NCI-H2227 (cell line): ENCODE measurements around the gene PCDHGA3.
"Not testable (repeated sequence)": the region's sequence is repeated elsewhere in the genome, so short reads cannot be mapped to it uniquely, and the experiment has no call there.

Source experiments
- DNase-seq: peaks from one replicate; lab custom pipeline; 2025; ENCODE audit not compliant: unreplicated experiment; lab: John Stamatoyannopoulos, UW

Gene PCDHGA3

GRCh38 chr5:141382469-141383294 lies 39.1 kb downstream of the PCDHGA3 start, which contains the start of gene PCDHGA7:
TSS of gene PCDHGA7 (plus strand) at chr5:141382742. CDS start at chr5:141382900, 158 bp downstream.
- peak; percentile 50 for DNase-seq

GRCh38 chr5:141383345-141383744 lies 39.7 kb downstream of the PCDHGA3 start:
- no peak for DNase-seq

- no peak for DNase-seq
Measured at GRCh38 chr5:141384471-141385267, 41.0 kb downstream of the PCDHGA3 start.

- DNase-seq = not testable (repeated sequence)
Measured at GRCh38 chr5:141387557-141388311, 44.1 kb downstream of the PCDHGA3 start, which contains the start of gene PCDHGB4. TSS of gene PCDHGB4 (plus strand) at chr5:141387698. CDS start at chr5:141387885, 187 bp downstream.

GRCh38 chr5:141388661-141389060 lies 45.0 kb downstream of the PCDHGA3 start:
- DNase-seq = no peak

- no peak for DNase-seq
Measured at GRCh38 chr5:141389153-141390042, 45.8 kb downstream of the PCDHGA3 start.

GRCh38 chr5:141392429-141393198 lies 49.0 kb downstream of the PCDHGA3 start, which contains the start of gene PCDHGA8:
TSS of gene PCDHGA8 (plus strand) at chr5:141392633. CDS start at chr5:141392814, 181 bp downstream.
- DNase-seq = no peak

GRCh38 chr5:141393267-141393666 lies 49.6 kb downstream of the PCDHGA3 start:
- DNase-seq = no peak

GRCh38 chr5:141394401-141395187 lies 51.0 kb downstream of the PCDHGA3 start:
- not testable (repeated sequence) for DNase-seq
